ENCODE measurements around the gene CPLX3. TPM values are rescaled to one million over a fixed set of nuclear protein-coding genes. Genes with fewer than 3 reads are reported as not detected.

Gene CPLX3
- total RNA-seq, 4 donors from 2014 or later = 0.47 TPM; not detected in 3

- H3K27ac ChIP-seq = no peak overlapping the region
- no peaks in the 10 kb centered on the region for H3K36me3 ChIP-seq
- no peak for DNase-seq (ENCODE audit: low spot score in 2 of 2)
- H3K4me1 ChIP-seq = peaks cover 12% of the 10 kb centered on the region
- H3K27me3 ChIP-seq = peaks cover 3% of the 10 kb centered on the region
- TF ChIP-seq POLR2AphosphoS5 (IDR thresholded peaks at IDR 0.05) (no peak), POLR2A (IDR thresholded peaks at IDR 0.05) (no peak), EP300 (IDR thresholded peaks at IDR 0.05) (no peak)
- TF ChIP-seq, protein P1, sequence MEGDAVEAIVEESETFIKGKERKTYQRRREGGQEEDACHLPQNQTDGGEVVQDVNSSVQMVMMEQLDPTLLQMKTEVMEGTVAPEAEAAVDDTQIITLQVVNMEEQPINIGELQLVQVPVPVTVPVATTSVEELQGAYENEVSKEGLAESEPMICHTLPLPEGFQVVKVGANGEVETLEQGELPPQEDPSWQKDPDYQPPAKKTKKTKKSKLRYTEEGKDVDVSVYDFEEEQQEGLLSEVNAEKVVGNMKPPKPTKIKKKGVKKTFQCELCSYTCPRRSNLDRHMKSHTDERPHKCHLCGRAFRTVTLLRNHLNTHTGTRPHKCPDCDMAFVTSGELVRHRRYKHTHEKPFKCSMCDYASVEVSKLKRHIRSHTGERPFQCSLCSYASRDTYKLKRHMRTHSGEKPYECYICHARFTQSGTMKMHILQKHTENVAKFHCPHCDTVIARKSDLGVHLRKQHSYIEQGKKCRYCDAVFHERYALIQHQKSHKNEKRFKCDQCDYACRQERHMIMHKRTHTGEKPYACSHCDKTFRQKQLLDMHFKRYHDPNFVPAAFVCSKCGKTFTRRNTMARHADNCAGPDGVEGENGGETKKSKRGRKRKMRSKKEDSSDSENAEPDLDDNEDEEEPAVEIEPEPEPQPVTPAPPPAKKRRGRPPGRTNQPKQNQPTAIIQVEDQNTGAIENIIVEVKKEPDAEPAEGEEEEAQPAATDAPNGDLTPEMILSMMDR (IDR thresholded peaks at IDR 0.05) = no peak
- no peaks in the 10 kb centered on the region for H3K9me3 ChIP-seq
- no peak overlapping the region for H3K4me3 ChIP-seq
- WGBS = 56% methylated on average over 5 of the region's 11 CpGs
Measured at GRCh38 chr15:74821091-74821789, 5.2 kb upstream of the CPLX3 start.

GRCh38 chr15:74821790-74822158 is 4.7 kb upstream of the CPLX3 start:
- 89% methylated on average over 7 of the region's 7 CpGs for WGBS
- TF ChIP-seq EP300 (IDR thresholded peaks at IDR 0.05) = no peak
- TF ChIP-seq POLR2AphosphoS5 (IDR thresholded peaks at IDR 0.05) = no peak
- TF ChIP-seq POLR2A (IDR thresholded peaks at IDR 0.05) = no peak
- TF ChIP-seq, protein P1 (IDR thresholded peaks at IDR 0.05) = no peak
- no peak overlapping the region for H3K27ac ChIP-seq

GRCh38 chr15:74822233-74822632 is 4.2 kb upstream of the CPLX3 start:
- no peak for DNase-seq (ENCODE audit: low spot score in 2 of 2)
- Histone ChIP-seq H3K36me3 (no peaks in the 10 kb centered on the region), H3K27ac (no peak overlapping the region), H3K9me3 (no peaks in the 10 kb centered on the region), H3K4me3 (no peak overlapping the region), H3K4me1 (peaks cover 12% of the 10 kb centered on the region), H3K27me3 (peaks cover 13% of the 10 kb centered on the region)
- WGBS = 88% methylated on average over 4 of the region's 4 CpGs
- TF ChIP-seq, protein P1 (IDR thresholded peaks at IDR 0.05) = no peak
- TF ChIP-seq EP300 (IDR thresholded peaks at IDR 0.05) = no peak
- TF ChIP-seq POLR2AphosphoS5 (IDR thresholded peaks at IDR 0.05) = no peak
- no peak for TF ChIP-seq POLR2A (IDR thresholded peaks at IDR 0.05)

More at GRCh38 chr15:74821790-74822158, 4.7 kb upstream of the CPLX3 start:
- no peaks in the 10 kb centered on the region for H3K36me3 ChIP-seq
- H3K27me3 ChIP-seq = peaks cover 8% of the 10 kb centered on the region
- peaks cover 12% of the 10 kb centered on the region for H3K4me1 ChIP-seq
- no peaks in the 10 kb centered on the region for H3K9me3 ChIP-seq
- DNase-seq (ENCODE audit: low spot score in 2 of 2) = no peak
- no peak overlapping the region for H3K4me3 ChIP-seq

- H3K4me1 ChIP-seq = peaks cover 9% of the 10 kb centered on the region
- no peak overlapping the region for H3K4me3 ChIP-seq
- TF ChIP-seq POLR2AphosphoS5 (IDR thresholded peaks at IDR 0.05) (no peak), POLR2A (IDR thresholded peaks at IDR 0.05) (no peak), EP300 (IDR thresholded peaks at IDR 0.05) (no peak)
- TF ChIP-seq, protein P1 (IDR thresholded peaks at IDR 0.05) = no peak
- no peaks in the 10 kb centered on the region for H3K36me3 ChIP-seq
- H3K27ac ChIP-seq = no peak overlapping the region
- peaks cover 22% of the 10 kb centered on the region for H3K27me3 ChIP-seq
- no peaks in the 10 kb centered on the region for H3K9me3 ChIP-seq
- DNase-seq (ENCODE audit: low spot score in 2 of 2) = no peak
- 69% methylated on average over 6 of the region's 6 CpGs for WGBS
Measured at GRCh38 chr15:74823324-74823723, 3.1 kb upstream of the CPLX3 start.

DNA sequence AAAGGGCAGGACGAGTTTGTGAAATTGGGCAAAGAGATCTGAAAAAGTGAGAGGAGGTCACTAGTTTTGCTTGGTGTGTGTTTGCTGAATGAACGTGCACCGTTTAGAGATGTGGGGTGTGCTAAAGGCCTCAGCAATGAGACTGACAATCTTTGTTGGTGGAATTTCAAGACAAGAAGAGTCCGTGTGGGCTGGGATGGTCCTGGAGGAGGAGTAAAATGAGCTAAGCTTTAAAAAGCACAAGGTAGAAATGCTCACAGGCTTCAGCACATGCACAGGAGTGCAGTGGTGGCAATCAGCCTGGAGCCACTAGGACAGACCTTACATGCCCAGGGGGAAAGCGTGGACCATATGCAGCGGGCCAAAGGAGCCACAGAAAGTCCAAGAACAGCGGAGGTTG is 1.5 kb upstream of the CPLX3 start:
- DNase-seq (ENCODE audit: low spot score in 2 of 2) = no peak
- TF ChIP-seq EP300 (IDR thresholded peaks at IDR 0.05) (no peak), POLR2A (IDR thresholded peaks at IDR 0.05) (no peak), POLR2AphosphoS5 (IDR thresholded peaks at IDR 0.05) (no peak)
- TF ChIP-seq, protein P1 (IDR thresholded peaks at IDR 0.05) = no peak
- H3K36me3 ChIP-seq = no peaks in the 10 kb centered on the region
- WGBS = 65% methylated on average over 7 of the region's 7 CpGs
- H3K27ac ChIP-seq = no peak overlapping the region
- no peaks in the 10 kb centered on the region for H3K9me3 ChIP-seq
- peaks cover 29% of the 10 kb centered on the region for H3K27me3 ChIP-seq
- H3K4me3 ChIP-seq = no peak overlapping the region
- peaks cover 9% of the 10 kb centered on the region for H3K4me1 ChIP-seq
